ENCODE results near the gene FAM151A. TPM values are rescaled to one million over a fixed set of nuclear protein-coding genes. Genes with fewer than 3 reads are reported as not detected.

Gene FAM151A
- total RNA-seq, 4 donors from 2014 or later: 0.47 TPM; not detected in 3

DNA sequence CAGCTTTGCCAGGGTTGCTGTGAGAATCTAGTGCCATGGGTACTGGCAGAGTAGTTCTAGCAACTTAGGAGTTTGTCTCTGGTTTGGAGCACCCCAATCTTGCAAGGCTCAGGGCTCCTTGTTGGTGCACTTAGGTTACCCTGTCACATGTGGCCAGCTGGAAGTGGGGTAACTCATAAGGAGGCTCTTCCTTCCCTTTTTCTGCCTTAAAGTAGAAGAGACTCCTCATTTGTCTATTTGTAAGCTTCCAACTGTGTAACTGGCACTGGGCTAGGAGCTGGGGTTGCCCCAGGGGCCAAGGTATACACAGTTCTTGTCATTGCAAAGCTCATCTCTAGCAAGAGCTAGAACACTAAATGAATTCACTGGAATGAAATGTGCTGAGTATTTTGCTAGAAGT is 28.8 kb upstream of the FAM151A start:
- TF ChIP-seq CTCF (IDR thresholded peaks at IDR 0.05) (no peak), POLR2A (IDR thresholded peaks at IDR 0.05) (no peak), POLR2AphosphoS5 (IDR thresholded peaks at IDR 0.05) (no peak), EP300 (IDR thresholded peaks at IDR 0.05) (no peak)
- no peak overlapping the region for H3K27ac ChIP-seq
- no peaks in the 10 kb centered on the region for H3K27me3 ChIP-seq
- peaks cover 3% of the 10 kb centered on the region for H3K4me1 ChIP-seq
- DNase-seq (ENCODE audit: low spot score in 2 of 2): no peak
- no peak overlapping the region for H3K4me3 ChIP-seq
- H3K36me3 ChIP-seq: no peaks in the 10 kb centered on the region
- no peaks in the 10 kb centered on the region for H3K9me3 ChIP-seq

GRCh38 chr1:54651608-54652007 is 28.3 kb upstream of the FAM151A start:
- Histone ChIP-seq H3K36me3 (no peaks in the 10 kb centered on the region), H3K4me3 (no peak overlapping the region), H3K4me1 (peaks cover 3% of the 10 kb centered on the region), H3K27ac (no peak overlapping the region), H3K9me3 (no peaks in the 10 kb centered on the region), H3K27me3 (no peaks in the 10 kb centered on the region)
- WGBS: 95% methylated on average over 3 of the region's 3 CpGs
- no peak for TF ChIP-seq POLR2AphosphoS5 (IDR thresholded peaks at IDR 0.05)
- no peak for TF ChIP-seq POLR2A (IDR thresholded peaks at IDR 0.05)
- no peak for TF ChIP-seq CTCF (IDR thresholded peaks at IDR 0.05)
- no peak for TF ChIP-seq EP300 (IDR thresholded peaks at IDR 0.05)
- no peak for DNase-seq (ENCODE audit: low spot score in 2 of 2)

GRCh38 chr1:54650417-54650816 is 27.1 kb upstream of the FAM151A start:
- Histone ChIP-seq H3K27me3 (no peaks in the 10 kb centered on the region), H3K27ac (no peak overlapping the region), H3K36me3 (no peaks in the 10 kb centered on the region), H3K9me3 (no peaks in the 10 kb centered on the region), H3K4me3 (no peak overlapping the region), H3K4me1 (peaks cover 3% of the 10 kb centered on the region)
- no peak for DNase-seq (ENCODE audit: low spot score in 2 of 2)
- 82% methylated on average over 3 of the region's 3 CpGs for WGBS
- TF ChIP-seq POLR2A (IDR thresholded peaks at IDR 0.05) (no peak), EP300 (IDR thresholded peaks at IDR 0.05) (no peak), POLR2AphosphoS5 (IDR thresholded peaks at IDR 0.05) (no peak), CTCF (IDR thresholded peaks at IDR 0.05) (no peak)

- Histone ChIP-seq H3K9me3 (no peaks in the 10 kb centered on the region), H3K4me1 (peaks cover 3% of the 10 kb centered on the region), H3K36me3 (no peaks in the 10 kb centered on the region), H3K27ac (no peak overlapping the region), H3K4me3 (no peak overlapping the region), H3K27me3 (no peaks in the 10 kb centered on the region)
- 64% methylated on average over 1 of the region's 1 CpG for WGBS
- TF ChIP-seq EP300 (IDR thresholded peaks at IDR 0.05) (no peak), POLR2A (IDR thresholded peaks at IDR 0.05) (no peak), CTCF (IDR thresholded peaks at IDR 0.05) (no peak), POLR2AphosphoS5 (IDR thresholded peaks at IDR 0.05) (no peak)
- no peak for DNase-seq (ENCODE audit: low spot score in 2 of 2)
Measured at GRCh38 chr1:54649921-54650320, 26.6 kb upstream of the FAM151A start.

DNA sequence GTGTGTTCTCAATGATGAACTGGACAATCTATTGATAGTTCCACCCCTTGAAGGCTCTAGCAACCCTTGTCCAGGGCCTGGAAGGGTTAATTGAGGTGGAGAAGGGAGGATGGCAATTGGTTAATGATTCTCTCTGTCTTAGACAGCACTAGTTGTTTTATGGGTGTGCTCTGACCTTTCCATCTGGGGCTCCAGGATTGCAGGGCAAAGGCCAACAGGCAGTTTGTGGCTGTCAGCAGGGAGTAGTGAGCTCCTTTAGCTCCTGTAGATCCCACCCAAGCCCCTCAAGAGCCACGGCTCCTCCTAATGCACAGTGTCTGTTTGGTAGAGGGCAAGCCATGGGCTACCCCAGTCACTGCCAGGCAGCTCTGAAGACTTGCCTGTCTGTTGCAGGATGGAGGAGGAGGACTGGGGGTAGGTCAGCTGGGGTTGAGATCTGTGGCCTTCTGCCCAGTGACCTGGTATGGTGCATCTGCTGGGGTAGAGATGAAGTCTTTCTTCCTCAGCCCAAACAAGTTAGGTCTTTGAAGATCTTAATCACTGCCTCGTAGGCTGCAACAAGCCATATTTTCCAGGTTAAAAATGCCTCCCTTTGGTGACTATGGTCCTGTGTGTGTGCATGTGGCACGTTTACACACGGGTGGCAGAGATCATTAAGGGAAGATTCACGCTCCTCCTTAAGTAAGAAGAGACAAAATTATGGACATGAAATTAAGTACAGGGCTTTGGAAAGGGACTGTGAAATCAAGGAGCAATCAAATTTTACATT is 26.0 kb upstream of the FAM151A start:
- Histone ChIP-seq H3K4me1 (peaks cover 3% of the 10 kb centered on the region), H3K36me3 (no peaks in the 10 kb centered on the region), H3K4me3 (no peak overlapping the region), H3K27me3 (no peaks in the 10 kb centered on the region), H3K27ac (no peak overlapping the region), H3K9me3 (peaks cover 3% of the 10 kb centered on the region)
- TF ChIP-seq POLR2AphosphoS5 (IDR thresholded peaks at IDR 0.05) (no peak), CTCF (IDR thresholded peaks at IDR 0.05) (no peak), POLR2A (IDR thresholded peaks at IDR 0.05) (no peak), EP300 (IDR thresholded peaks at IDR 0.05) (no peak)
- 47% methylated on average over 5 of the region's 5 CpGs for WGBS
- no peak for DNase-seq (ENCODE audit: low spot score in 2 of 2)
